ENCODE results near the gene STARD8.

STARD8 gene

DNA sequence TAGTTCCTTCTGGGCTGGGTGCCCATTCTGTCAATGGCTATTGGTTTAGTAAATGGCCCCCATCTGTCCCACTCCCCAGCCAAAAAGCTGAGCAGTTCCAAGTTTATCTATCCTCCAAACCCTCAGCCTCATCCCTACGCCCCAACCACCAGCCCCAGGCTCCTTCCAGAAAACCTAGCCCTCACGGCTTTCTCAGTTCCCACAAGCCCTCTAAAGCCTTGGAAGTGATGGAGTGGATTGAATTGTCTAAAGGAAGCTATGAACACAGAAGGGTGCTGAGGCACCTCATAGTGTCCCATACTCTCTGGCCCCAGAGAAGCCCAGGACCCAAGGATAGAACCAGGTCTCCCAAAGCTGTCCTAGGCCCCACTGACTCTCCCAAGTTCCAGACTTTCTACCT, 105.8 kb downstream of the STARD8 start:
- no peak for DNase-seq (ENCODE audit: low spot score)

GRCh38 chrX:68754406-68754805, 106.9 kb downstream of the STARD8 start:
- DNase-seq (ENCODE audit: low spot score): no peak

GRCh38 chrX:68755616-68756125, 108.2 kb downstream of the STARD8 start:
- DNase-seq (ENCODE audit: low spot score): no peak

GRCh38 chrX:68757331-68757730, 109.9 kb downstream of the STARD8 start:
- no peak for DNase-seq (ENCODE audit: low spot score)

DNA sequence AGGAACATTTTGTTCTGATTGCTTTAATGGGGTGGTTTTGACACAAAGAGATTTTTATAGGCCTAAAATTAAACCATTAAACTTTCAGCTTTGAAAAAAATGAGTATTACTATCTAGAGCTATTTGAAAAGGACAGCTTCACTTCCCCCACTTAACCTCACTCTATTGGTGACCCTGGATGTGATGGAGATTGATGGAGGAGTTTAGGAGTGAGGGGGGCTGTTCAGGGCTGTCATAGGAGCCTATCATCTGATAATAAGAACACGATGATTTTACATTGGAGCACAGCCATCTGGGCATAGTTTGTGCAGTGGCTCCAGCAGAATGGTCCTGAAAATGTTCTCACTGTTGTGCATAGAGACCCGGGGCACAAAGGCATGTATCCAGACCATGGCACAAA, 110.3 kb downstream of the STARD8 start:
- no peak for DNase-seq (ENCODE audit: low spot score)

DNA sequence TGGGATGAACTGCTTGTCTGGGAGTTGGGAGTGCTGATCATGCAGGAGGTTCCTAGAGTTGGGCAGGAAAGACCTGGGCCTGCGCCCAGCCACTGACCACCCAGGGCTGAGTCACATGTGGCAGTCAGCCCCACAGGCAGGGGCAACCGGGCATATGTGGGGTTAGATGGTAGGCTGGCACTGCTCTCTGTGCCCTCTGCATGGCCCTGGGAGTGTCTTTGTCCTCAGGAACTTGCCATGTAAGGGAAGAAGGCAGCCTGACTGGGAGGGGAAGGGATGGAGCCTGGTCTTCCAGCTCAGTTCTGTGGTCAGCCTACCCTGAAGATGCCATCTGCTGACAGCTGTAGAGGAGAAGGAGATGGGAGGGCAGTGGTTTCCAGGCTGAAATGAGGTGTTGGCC, 111.2 kb downstream of the STARD8 start:
- no peak for DNase-seq (ENCODE audit: low spot score)

GRCh38 chrX:68761086-68761485, 113.6 kb downstream of the STARD8 start:
- DNase-seq (ENCODE audit: low spot score): no peak

GRCh38 chrX:68762766-68763165, 115.3 kb downstream of the STARD8 start:
- no peak for DNase-seq (ENCODE audit: low spot score)

DNA sequence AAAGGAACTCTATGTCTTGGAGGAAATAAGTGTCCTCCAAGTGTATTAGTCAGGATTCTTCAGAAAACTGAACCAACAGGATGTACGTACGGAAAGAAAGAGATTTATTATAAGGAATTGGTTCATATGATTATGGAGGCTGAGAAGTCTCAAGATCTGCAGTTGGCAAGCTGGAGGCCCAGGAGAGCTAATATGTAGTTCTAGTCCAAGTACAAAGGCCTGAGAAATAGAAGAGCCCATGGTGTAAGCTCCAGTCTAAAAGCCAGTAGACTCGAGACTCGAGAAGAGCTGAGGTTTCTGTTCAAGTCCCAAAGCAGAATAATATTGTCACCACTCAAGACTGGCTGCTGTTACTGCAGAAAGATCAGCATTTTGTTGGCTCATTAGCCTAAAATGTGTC, 116.0 kb downstream of the STARD8 start:
- no peak for DNase-seq (ENCODE audit: low spot score)

All from HuH-7.5 (cell line).